ENCODE measurements around the gene LYL1.

The LYL1 gene

DNA sequence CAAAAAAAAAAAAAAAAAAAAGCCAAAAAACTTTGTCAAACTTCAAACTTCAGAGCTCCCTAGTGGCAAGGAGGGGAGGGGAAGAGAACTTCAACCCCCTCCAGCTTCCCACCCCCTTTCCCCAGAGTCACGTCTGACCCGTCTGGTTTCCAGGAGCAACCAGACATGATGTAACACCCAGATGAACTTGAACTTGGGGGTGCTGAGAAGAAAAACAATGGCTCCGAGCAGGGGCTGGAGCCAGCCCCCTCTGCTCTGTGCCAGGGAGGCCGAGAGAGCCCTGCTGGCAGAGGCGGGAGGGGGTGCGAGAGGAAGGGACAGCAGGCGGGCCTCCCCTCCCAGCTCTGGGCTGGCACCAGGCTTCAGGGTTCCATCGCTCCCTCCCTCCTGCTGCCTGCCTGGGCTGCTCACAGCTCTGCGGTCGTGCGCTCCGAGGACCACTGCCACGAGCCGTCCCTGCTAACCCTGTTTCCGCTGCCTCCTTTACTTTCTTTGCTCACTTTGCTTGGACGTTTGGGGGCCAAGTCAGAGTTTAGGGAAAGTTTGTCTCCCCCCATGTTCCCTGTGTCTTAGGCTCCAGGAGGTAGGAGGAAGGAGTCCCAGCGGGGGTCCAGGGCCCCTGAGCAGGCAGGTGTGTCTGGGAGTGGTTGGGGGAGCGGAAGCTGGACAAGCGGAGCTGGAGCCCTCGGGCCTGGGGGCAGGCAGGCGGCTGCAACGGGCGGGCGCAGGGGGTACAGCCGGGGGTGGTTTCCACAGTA is 11.1 kb downstream of the LYL1 start:
- DNase-seq, result no peak

DNA sequence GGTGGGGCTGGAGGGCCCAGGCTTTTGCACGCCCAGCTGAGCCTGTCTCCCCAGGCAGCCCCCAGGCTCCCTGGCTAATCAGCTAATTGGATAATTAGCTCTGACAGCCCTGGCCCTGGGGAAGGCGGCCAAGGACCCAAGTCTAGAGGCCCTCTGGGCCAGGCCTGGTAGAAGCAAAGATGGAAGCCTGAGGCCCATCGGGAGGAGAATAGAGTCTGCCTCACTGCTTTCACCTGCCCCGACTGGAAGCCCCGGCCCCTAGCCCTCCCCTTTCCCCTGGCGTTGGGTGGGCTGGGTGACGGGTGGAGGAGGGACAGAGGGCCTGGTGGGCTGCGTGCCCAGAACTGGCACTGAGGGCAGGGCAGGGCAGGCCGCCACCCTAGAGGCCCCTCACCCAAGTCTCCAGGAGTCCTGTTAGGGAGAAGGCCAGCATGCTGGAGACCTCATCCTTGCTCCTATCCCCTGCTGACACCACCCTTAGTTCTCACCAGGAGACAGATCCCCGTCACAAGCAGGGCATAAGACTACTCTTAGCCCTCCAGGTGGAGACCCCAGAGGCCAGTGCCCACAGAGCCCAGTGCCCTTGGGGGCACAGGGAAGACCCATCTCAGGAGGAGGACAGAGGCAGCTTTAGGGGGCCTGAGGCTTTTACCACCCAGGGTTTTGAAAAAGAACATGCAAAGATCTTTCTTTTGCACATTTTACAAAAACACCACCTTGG is 12.0 kb downstream of the LYL1 start:
- DNase-seq, result no peak

GRCh38 chr19:13089857-13090507 is 12.7 kb downstream of the LYL1 start:
- DNase-seq, result no peak

DNA sequence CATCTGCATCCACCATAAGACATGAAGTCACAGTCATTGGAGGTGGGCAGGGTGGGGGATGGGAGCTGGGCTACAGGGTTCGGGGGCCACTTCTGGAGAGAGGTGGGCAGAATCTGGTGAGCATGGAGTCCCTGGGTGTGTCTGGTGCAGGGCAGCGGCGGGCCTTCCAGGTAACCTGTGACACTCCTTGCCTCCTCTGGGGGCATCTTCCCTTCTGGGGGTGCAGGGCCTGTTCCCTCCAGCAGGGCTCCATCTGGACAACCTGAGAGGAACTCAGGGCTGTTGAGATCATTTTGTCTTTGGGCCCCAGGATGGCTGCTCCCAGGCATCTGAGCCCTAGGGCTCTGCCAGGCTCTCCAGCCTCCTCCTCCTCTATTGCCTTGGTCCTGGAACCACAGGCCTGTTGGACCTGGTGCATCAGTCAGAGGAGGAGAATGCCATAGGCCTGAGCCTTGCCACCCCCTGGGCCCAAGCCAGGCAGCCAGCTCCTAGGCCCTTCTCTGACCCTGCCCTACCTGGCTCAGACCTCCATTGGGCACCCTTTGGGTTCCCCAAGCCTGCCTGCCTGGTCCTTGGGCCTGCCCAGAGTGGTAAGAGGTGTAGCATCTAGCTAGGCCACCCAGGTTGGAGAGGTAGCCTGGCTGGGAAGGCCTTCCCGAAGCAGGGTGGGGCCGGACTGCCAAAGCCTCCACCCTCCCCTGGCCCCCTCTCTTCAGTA is 13.4 kb downstream of the LYL1 start:
- no peak for DNase-seq

- DNase-seq, result no peak
Measured at GRCh38 chr19:13087795-13088537, 14.7 kb downstream of the LYL1 start.

- DNase-seq, result no peak
Measured at GRCh38 chr19:13087295-13087694, 15.4 kb downstream of the LYL1 start.

DNA sequence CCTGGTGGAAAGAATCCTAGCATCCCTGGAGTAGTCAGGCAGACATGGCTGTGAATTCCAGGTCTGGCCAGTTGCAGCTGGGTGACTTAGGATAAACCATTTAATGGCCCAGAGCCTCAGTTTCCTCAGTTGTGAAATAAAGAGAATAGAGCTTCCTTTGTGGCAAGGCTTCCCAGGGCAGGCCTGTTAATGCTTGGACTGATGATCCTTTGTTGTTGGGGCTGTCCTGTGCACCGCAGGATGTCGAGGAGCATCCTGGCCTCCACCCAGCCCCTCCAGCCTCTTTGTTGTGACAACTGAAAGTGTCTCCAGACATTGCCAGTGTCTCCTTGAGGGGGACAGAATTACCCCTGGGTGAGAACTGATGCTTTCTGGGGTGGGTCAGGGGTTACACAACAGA is 16.3 kb downstream of the LYL1 start:
- no peak for DNase-seq

- no peak for DNase-seq
Measured at GRCh38 chr19:13085666-13086065, 17.0 kb downstream of the LYL1 start.

DNA sequence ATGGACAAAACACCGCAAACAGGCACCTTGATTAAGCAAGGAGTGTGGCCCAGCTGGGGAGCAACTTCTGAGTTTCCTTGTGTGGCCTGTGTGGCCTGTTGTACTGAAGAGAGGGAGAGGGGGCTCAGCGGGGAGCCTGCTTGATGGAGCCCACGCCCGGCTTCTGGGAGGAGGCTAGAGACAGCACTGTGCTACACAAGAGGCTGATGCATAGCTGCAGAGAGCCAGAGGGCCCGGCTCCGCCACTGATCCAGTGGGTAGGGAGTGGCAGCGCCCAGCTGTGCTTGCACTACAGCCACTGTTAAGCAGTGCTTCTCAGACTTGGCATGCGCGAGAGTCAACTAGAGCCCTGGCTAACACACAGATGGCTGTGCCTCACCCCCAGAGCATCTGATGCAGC is 19.0 kb downstream of the LYL1 start:
- DNase-seq, result no peak

DNA sequence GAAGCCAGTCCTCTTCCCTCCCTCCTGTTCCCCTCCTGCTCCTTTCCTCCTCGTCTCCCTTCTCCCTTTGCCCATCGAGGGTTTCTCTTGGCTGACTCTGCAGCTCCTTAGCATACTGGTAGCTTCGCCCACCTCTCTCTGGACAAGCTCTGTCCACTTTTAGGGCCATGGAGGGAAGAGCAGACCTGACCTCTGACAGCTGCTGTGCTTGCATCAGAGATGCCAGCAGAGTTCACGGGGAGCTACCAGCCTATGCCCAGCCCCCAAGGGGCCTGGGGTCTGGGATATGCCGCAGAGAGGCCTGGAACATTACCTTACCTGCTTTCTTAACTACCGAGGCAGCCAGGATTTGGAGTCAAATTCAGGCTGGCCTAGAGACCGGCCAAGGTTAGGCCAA is 19.7 kb downstream of the LYL1 start:
- DNase-seq, result no peak

DNA sequence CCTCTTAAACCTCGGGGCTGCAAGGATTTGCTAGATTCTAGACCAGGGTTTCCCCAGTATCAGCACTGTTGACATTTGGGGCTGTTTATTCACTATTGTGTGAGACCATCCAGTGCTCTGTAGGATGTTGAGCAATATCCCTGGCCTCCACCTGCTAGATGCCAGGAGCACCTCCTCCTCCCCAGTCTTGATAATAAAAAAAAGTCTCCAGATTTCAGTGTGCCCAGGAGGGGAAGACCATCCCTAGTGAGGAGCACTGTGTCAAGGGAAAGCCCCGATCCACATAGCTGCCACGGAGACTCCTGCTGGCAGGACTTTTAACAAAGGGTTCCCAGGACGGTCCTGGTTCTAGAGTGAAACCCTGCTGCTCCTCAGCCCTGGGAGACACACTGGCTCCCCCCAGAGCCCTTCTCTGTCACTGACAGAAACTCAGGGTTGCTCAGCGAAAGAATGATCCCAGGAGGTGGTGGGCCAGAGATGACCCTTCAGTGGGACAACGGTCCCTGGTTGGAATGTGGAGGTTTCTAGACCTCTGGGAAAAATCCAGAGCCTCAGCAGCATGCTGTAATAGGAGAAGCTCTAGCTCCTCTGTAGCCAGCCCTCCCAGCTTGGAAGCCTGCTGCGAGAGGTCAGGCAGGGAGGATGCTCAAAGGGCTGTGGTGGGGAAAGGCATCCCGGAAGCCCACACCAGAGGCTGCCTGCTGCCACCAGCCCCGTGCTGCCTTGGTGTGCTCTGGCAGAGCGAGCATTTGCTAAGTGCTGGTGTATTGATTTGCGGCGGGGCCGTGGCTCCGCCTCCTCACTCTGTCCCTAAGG is 20.3 kb downstream of the LYL1 start:
- no peak for DNase-seq

DNA sequence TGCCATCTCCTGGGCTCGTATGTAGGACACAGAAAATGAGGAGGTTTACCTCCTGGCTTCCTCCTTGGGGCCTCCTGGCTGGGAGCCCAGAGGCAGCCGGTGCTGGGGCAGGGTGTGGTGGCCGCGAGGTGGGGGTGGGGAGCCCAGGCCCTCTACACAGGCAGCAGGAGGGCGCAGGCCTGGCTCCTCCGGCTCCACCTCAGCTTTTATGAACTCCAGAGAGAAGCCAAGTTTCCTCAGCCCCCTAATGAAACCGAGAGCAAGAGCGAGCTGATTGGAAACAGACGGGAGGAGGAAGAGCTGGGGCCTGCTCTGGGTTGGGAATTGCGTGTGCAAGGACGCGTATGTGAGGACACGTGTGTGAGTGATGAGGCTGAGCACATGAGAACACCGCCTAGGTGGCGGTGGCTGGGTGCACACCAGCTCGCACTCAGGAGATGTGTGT is 23.1 kb downstream of the LYL1 start:
- DNase-seq, result no peak

DNA sequence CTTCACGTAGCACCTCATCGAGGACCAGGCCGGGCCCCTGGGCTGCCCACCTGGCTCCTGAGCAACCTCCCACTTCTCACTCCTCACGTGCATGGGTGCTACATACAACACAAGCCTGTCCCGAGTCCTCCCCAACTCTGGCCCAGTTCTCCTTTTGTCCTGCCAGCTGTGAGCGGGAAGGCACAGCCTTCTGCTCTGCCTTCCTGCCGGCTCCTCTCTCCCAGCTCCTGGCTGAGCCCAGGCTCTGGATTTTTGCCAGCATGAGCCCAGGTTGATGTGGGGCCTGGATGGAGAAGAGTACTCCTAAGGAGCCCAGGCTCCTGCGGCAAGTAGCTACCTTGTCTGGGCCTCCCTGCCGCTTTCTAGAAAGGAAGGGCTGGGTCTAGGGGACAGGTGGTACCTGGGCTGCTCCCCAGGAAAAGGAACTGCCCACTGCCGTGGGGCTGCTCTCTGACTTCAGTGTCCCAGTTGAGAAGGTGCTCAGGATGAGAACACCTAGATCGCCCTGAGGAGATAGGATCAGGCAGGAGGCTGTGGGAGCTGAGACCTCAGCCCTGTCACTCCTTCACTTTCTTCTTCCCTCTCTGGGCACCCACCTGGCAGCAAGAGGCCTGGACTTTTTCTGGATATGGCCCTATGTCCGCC is 23.6 kb downstream of the LYL1 start:
- DNase-seq, result no peak

DNA sequence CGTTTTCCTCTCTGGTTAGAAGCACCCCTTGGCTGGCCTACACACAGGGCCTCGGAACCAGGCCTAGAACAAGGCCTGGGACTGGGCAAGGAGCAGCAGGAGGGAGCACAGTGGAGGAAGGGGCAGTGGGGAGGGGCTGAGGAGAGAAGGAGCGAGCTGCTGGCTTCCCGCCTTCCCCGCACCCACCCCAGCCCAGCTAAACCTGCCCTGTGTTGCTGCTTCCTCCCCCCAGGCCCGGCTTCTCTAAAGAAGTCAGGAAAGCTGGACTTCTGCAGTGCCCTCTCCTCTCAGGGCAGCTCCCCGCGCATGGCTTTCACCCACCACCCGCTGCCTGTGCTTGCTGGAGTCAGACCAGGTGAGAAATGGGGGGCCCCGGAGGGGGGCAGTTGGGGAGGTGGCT is 24.3 kb downstream of the LYL1 start:
- no peak for DNase-seq

- no peak for DNase-seq
Measured at GRCh38 chr19:13077240-13077639, 25.4 kb downstream of the LYL1 start.

GRCh38 chr19:13076787-13077186 is 25.9 kb downstream of the LYL1 start:
- no peak for DNase-seq

- no peak for DNase-seq
Measured at GRCh38 chr19:13076320-13076719, 26.3 kb downstream of the LYL1 start.

GRCh38 chr19:13074378-13074777 is 28.3 kb downstream of the LYL1 start:
- DNase-seq, result no peak

GRCh38 chr19:13073263-13073662 is 29.4 kb downstream of the LYL1 start:
- DNase-seq, result no peak

- DNase-seq, result no peak
Measured at GRCh38 chr19:13072188-13072908, 30.3 kb downstream of the LYL1 start.
